HEK293 (cell line): Measurements from ENCODE around the gene KAT7.

Experiments
- CTCF ChIA-PET: fragments of 350-600 bp; formaldehyde crosslinking; extraction: SDS; loops from one replicate; lab custom pipeline; 2021; ENCODE audit warnings: antibody characterized with exemption; lab: Yijun Ruan, JAX
- POLR2A ChIA-PET: fragments of 300-600 bp; formaldehyde crosslinking; extraction: SDS; loops from one replicate; lab custom pipeline; 2020; ENCODE audit warnings: antibody characterized with exemption, inconsistent platforms; lab: Yijun Ruan, JAX
- H3K27ac ChIP-seq: fragments of 200-500 bp; sonication (Bioruptor generic); 2 replicates; pipeline ENCODE4 v1.5.1; 2014; ENCODE audit warnings: low read depth, low read length, control low read depth, inconsistent platforms; ENCODE audit errors: extremely low read depth
- H3K36me3 ChIP-seq, 2 experiments: fragments of 200-500 bp in 1 of 2; sonication (Bioruptor generic) in 1 of 2; 1 replicate in 1 of 2; 2 replicates in 1 of 2; pipeline ENCODE4 v1.5.1; 2014 to 2017; ENCODE audit warnings: inconsistent platforms in 2 of 2, low read length in 2 of 2; ENCODE audit not compliant: control insufficient read depth in 2 of 2, insufficient read depth in 1 of 2
- H3K4me1 ChIP-seq: fragments of 200-500 bp; sonication (Bioruptor generic); 2 replicates; pipeline ENCODE4 v1.5.1; 2014; ENCODE audit warnings: mild to moderate bottlenecking, low read length, inconsistent platforms; ENCODE audit not compliant: control insufficient read depth, insufficient read depth
- H3K4me3 ChIP-seq: 2 replicates; pipeline ENCODE4 v1.5.1; 2011; ENCODE audit warnings: low read depth, mild to moderate bottlenecking, control low read depth, low read length, moderate library complexity
- H3K9me3 ChIP-seq: fragments of 200-500 bp; sonication (Bioruptor generic); 2 replicates; pipeline ENCODE4 v1.5.1; 2014; ENCODE audit warnings: low read depth, low read length, inconsistent platforms; ENCODE audit not compliant: control insufficient read depth, insufficient read depth
- ATF2 ChIP-seq: fragments of 450-650 bp; formaldehyde crosslinking; IDR thresholded peaks from 2 replicates; pipeline ENCODE4 v1.5.1; 2016; ENCODE audit warnings: missing biosample characterization, missing genetic modification characterization, low read depth
- CTCF ChIP-seq: fragments of 450-650 bp; formaldehyde crosslinking; IDR thresholded peaks from 2 replicates; pipeline ENCODE4 v1.5.1; 2016; ENCODE audit warnings: missing biosample characterization, missing genetic modification characterization
- EGR2 ChIP-seq: fragments of 450-650 bp; formaldehyde crosslinking; IDR thresholded peaks from 2 replicates; pipeline ENCODE4 v1.5.1; 2016; ENCODE audit warnings: low read depth, missing biosample characterization, missing genetic modification characterization
- KLF9 ChIP-seq: fragments of 450-650 bp; formaldehyde crosslinking; IDR thresholded peaks from 2 replicates; pipeline ENCODE4 v1.5.1; 2016; ENCODE audit warnings: missing biosample characterization, missing genetic modification characterization, low read depth
- PRDM1 ChIP-seq: fragments of 450-650 bp; formaldehyde crosslinking; IDR thresholded peaks from 2 replicates; pipeline ENCODE4; 2016; ENCODE audit warnings: missing biosample characterization, missing genetic modification characterization
- ZNF174 ChIP-seq: fragments of 450-650 bp; formaldehyde crosslinking; IDR thresholded peaks from 2 replicates; pipeline ENCODE4 v1.5.0; 2017; ENCODE audit warnings: missing biosample characterization, mild to moderate bottlenecking, missing genetic modification characterization
- ZNF223 ChIP-seq: fragments of 450-650 bp; formaldehyde crosslinking; IDR thresholded peaks from 2 replicates; pipeline ENCODE4 v1.5.1; 2016; ENCODE audit warnings: missing biosample characterization, missing genetic modification characterization
- ZNF292 ChIP-seq: fragments of 450-650 bp; formaldehyde crosslinking; IDR thresholded peaks from 2 replicates; pipeline ENCODE4 v1.5.1; 2016; ENCODE audit warnings: low read depth, missing biosample characterization, missing genetic modification characterization, borderline replicate concordance
- ZNF433 ChIP-seq: fragments of 450-650 bp; formaldehyde crosslinking; IDR thresholded peaks from 2 replicates; pipeline ENCODE4 v1.5.1; 2016; ENCODE audit warnings: missing biosample characterization, missing genetic modification characterization, low read depth
- ZNF473 ChIP-seq: fragments of 450-650 bp; formaldehyde crosslinking; IDR thresholded peaks from 2 replicates; pipeline ENCODE4 v1.5.1; 2017; ENCODE audit warnings: missing biosample characterization, missing genetic modification characterization
- ZNF585B ChIP-seq: fragments of 450-650 bp; formaldehyde crosslinking; IDR thresholded peaks from 2 replicates; pipeline ENCODE4 v1.5.1; 2016; ENCODE audit warnings: missing biosample characterization, missing genetic modification characterization
- ZNF76 ChIP-seq: fragments of 450-650 bp; formaldehyde crosslinking; IDR thresholded peaks from 2 replicates; pipeline ENCODE4; 2016; ENCODE audit warnings: low read depth, missing biosample characterization, missing genetic modification characterization, borderline replicate concordance
- ZNF777 ChIP-seq: fragments of 450-650 bp; formaldehyde crosslinking; IDR thresholded peaks from 2 replicates; pipeline ENCODE4 v1.5.1; 2017; ENCODE audit warnings: missing biosample characterization, missing genetic modification characterization, borderline replicate concordance
- TF ChIP-seq, protein P1 (sequence below): fragments of 450-650 bp; formaldehyde crosslinking; IDR thresholded peaks from 2 replicates; pipeline ENCODE4 v1.5.1; 2017; ENCODE audit warnings: missing biosample characterization, missing genetic modification characterization

Gene KAT7

DNA sequence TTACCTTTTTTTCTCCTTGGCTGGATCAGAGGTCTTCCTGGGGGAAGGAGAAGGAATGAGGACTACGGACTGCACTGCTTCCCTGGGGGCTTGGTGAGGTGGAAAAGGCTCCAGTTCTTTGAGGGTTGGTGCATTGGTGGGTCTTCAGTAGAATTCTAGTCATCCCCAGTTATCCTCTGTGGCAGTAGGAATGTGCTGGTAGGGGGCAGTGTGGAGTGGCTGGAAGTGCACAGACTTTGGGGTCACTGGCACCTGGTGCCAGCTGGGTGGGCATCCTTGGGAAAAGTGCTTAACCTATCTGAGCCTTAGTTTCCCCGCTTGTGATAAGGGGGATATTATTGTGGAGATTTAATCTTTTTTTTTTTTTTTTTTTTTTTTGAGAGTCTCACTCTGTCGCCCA lies 53.1 kb downstream of the KAT7 start:
- Histone ChIP-seq H3K9me3 (no peaks in the 10 kb centered on the region), H3K27ac (no peak overlapping the region), H3K4me3 (no peak overlapping the region), H3K36me3 (peaks cover 6 to 44% of the 10 kb centered on the region in 2 experiments; a peak in 2 of 3 replicates), H3K4me1 (no peaks in the 10 kb centered on the region)
- CTCF ChIA-PET, result no interaction called here
- POLR2A ChIA-PET, result no interaction called here
- 0 out of 2 replicates have a peak, but pooled peaks have one; percentile 1 for TF ChIP-seq ZNF585B (tag by site-specific recombination)
- TF ChIP-seq ZNF777 (tag by site-specific recombination), result no peak
- TF ChIP-seq, all 188 proteins: peak for 1

- no peaks in the 10 kb centered on the region for H3K9me3 ChIP-seq
- H3K36me3 ChIP-seq, result peaks cover 6 to 48% of the 10 kb centered on the region in 2 experiments; a peak in 2 of 3 replicates
- TF ChIP-seq ZNF223, result no peak
- no peak for TF ChIP-seq EGR2 (tag by site-specific recombination)
- TF ChIP-seq PRDM1, result no peak
- no peak for TF ChIP-seq ZNF473 (tag by site-specific recombination)
- no peak for TF ChIP-seq ATF2 (tag by site-specific recombination)
- TF ChIP-seq KLF9 (tag by site-specific recombination), result no peak
- no peak for TF ChIP-seq ZNF433 (tag by site-specific recombination)
- ChIA-PET POLR2A (no interaction called here), CTCF (no interaction called here)
- no peak overlapping the region for H3K27ac ChIP-seq
- no peak overlapping the region for H3K4me3 ChIP-seq
- no peaks in the 10 kb centered on the region for H3K4me1 ChIP-seq
Observed at GRCh38 chr17:49842371-49842770, 53.9 kb downstream of the KAT7 start.

DNA sequence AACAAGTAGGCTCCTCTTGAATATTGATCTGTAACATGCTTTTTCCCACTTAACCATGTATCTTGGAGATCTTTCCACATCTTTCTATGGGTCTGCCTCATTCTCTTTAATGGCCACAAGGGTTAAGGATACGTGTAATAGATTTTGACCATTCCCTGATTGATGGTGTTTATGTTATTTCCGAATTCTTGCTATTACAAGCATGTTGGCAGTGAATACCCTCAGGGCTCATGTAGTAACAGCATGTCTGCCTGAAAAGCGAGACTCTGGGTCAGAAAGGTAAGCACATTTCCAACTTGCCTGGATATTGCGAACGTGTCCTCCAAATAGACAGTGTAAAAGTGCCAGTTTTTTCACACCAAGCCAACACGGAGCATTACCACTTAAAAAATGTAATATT lies 54.4 kb downstream of the KAT7 start:
- Histone ChIP-seq H3K9me3 (no peaks in the 10 kb centered on the region), H3K4me3 (no peak overlapping the region), H3K36me3 (peaks cover 6 to 53% of the 10 kb centered on the region in 2 experiments; a peak in 2 of 3 replicates), H3K4me1 (no peaks in the 10 kb centered on the region), H3K27ac (no peak overlapping the region)
- no peak for TF ChIP-seq ZNF76 (tag by site-specific recombination)
- no peak for TF ChIP-seq ZNF473 (tag by site-specific recombination)
- TF ChIP-seq ZNF174 (tag by site-specific recombination), result no peak
- no peak for TF ChIP-seq ZNF292 (tag by site-specific recombination)
- no peak for TF ChIP-seq ZNF433 (tag by site-specific recombination)
- ChIA-PET POLR2A (no interaction called here), CTCF (interaction anchor here (0.5 to 1.1 kb wide), 4 partner anchors 11 to 155 kb away, joined by 3 to 4 read pairs (median 3); no protein-coding TSS in a partner anchor)

DNA sequence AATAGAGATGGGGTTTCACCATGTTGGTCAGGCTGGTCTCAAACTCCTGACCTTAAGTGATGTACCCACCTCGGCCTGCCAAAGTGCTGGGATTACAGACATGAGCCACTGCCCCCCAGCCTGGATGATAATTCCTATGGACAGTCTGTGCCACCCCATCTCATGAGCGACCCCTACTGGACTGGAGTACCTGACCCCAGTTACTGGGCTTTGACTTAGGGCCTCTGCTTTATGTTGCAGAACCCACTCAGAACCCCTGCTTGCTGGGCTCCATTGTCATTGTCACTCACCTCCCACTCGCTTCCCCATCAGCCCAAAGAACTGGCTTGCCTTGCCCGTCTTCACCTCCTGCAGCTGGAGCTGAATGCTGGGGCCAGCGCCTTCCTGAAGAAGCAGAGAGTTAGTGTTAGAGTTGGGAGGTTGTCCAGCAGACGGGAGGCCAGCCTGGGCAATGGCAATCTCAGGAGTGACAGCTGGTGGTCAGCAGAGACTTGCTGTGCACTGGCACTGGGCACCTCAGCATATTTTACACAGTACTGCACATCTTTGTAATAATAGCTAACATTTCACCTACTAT lies 55.4 kb downstream of the KAT7 start:
- Histone ChIP-seq H3K27ac (no peak overlapping the region), H3K36me3 (peaks cover 6 to 50% of the 10 kb centered on the region in 2 experiments; a peak in 2 of 3 replicates)
- TF ChIP-seq, protein P1, sequence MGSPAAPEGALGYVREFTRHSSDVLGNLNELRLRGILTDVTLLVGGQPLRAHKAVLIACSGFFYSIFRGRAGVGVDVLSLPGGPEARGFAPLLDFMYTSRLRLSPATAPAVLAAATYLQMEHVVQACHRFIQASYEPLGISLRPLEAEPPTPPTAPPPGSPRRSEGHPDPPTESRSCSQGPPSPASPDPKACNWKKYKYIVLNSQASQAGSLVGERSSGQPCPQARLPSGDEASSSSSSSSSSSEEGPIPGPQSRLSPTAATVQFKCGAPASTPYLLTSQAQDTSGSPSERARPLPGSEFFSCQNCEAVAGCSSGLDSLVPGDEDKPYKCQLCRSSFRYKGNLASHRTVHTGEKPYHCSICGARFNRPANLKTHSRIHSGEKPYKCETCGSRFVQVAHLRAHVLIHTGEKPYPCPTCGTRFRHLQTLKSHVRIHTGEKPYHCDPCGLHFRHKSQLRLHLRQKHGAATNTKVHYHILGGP, result no peak
- peak; percentile 34; the same call in 1 of the 2 replicates for TF ChIP-seq CTCF (tag by site-specific recombination)
- TF ChIP-seq, all 188 proteins: peak for 1
- Histone ChIP-seq H3K9me3 (no peaks in the 10 kb centered on the region), H3K4me1 (no peaks in the 10 kb centered on the region), H3K4me3 (no peak overlapping the region)
- ChIA-PET POLR2A (no interaction called here), CTCF (interaction anchor here (0.6 to 4.8 kb wide), 15 partner anchors 9 to 353 kb away, joined by 3 to 30 read pairs (median 3); no protein-coding TSS in a partner anchor)
